Measurements from ENCODE around the gene NECTIN1.

NECTIN1 gene

GRCh38 chr11:119755356-119756071, 26.5 kb upstream of the NECTIN1 start:
- no peak for FAIRE-seq

- no peak for FAIRE-seq
Measured at GRCh38 chr11:119754656-119755355, 25.8 kb upstream of the NECTIN1 start.

- FAIRE-seq, result no peak
Measured at GRCh38 chr11:119754199-119754598, 25.2 kb upstream of the NECTIN1 start.

GRCh38 chr11:119752946-119753345, 23.9 kb upstream of the NECTIN1 start:
- FAIRE-seq, result no peak

GRCh38 chr11:119752345-119752871, 23.4 kb upstream of the NECTIN1 start:
- no peak for FAIRE-seq

- no peak for FAIRE-seq
Measured at GRCh38 chr11:119750056-119750455, 21.1 kb upstream of the NECTIN1 start.

- no peak for FAIRE-seq
Measured at GRCh38 chr11:119749006-119749565, 20.1 kb upstream of the NECTIN1 start.

GRCh38 chr11:119747868-119748660, 19.1 kb upstream of the NECTIN1 start:
- FAIRE-seq, result no peak

GRCh38 chr11:119745776-119746535, 17.0 kb upstream of the NECTIN1 start:
- no peak for FAIRE-seq

GRCh38 chr11:119745112-119745511, 16.1 kb upstream of the NECTIN1 start:
- FAIRE-seq, result no peak

- FAIRE-seq, result no peak
Measured at GRCh38 chr11:119744577-119744976, 15.6 kb upstream of the NECTIN1 start.

GRCh38 chr11:119743006-119743405, 14.0 kb upstream of the NECTIN1 start:
- FAIRE-seq, result no peak

- no peak for FAIRE-seq
Measured at GRCh38 chr11:119742263-119742861, 13.4 kb upstream of the NECTIN1 start.

GRCh38 chr11:119741369-119742262, 12.6 kb upstream of the NECTIN1 start:
- FAIRE-seq, result no peak

- FAIRE-seq, result no peak
Measured at GRCh38 chr11:119739975-119740374, 11.0 kb upstream of the NECTIN1 start.

- FAIRE-seq, result no peak
Measured at GRCh38 chr11:119739021-119739703, 10.2 kb upstream of the NECTIN1 start.

- FAIRE-seq, result no peak
Measured at GRCh38 chr11:119738059-119738439, 9.0 kb upstream of the NECTIN1 start.

GRCh38 chr11:119737366-119738058, 8.5 kb upstream of the NECTIN1 start:
- FAIRE-seq, result no peak

- no peak for FAIRE-seq
Measured at GRCh38 chr11:119734788-119735187, 5.8 kb upstream of the NECTIN1 start.
